HG03066 (cell line): ENCODE results near the gene ATP9B.
A peak's percentile ranks its signal among the peaks of the same experiment; 100 is the strongest.
"Not testable (repeated sequence)": the region's sequence is repeated elsewhere in the genome, so short reads cannot be mapped to it uniquely, and the experiment has no call there.

Experiments
- ATAC-seq: cut with Tn5 transposase; IDR thresholded peaks from one replicate; pipeline ENCODE4 v1.9.1; 2021; ENCODE audit warnings: low read depth; ENCODE audit not compliant: unreplicated experiment

Gene ATP9B

GRCh38 chr18:79223431-79223830, 154.2 kb downstream of the ATP9B start:
- no peak for ATAC-seq

GRCh38 chr18:79224381-79224780, 155.2 kb downstream of the ATP9B start:
- no peak for ATAC-seq

- ATAC-seq = no peak
These were observed 158.4 kb downstream of the ATP9B start for GRCh38 chr18:79227621-79228020.

- no peak for ATAC-seq
These were observed 160.2 kb downstream of the ATP9B start for GRCh38 chr18:79229431-79229830.

GRCh38 chr18:79234438-79234837, 165.2 kb downstream of the ATP9B start:
- no peak for ATAC-seq

GRCh38 chr18:79239631-79240030, 170.4 kb downstream of the ATP9B start:
- no peak for ATAC-seq

- ATAC-seq = no peak
These were observed 172.6 kb downstream of the ATP9B start for GRCh38 chr18:79241755-79242154.

- ATAC-seq = no peak
These were observed 173.1 kb downstream of the ATP9B start for GRCh38 chr18:79242246-79242645.

- ATAC-seq = no peak
These were observed 176.4 kb downstream of the ATP9B start for GRCh38 chr18:79245517-79246001.

- ATAC-seq = peak; percentile 70
These were observed 177.3 kb downstream of the ATP9B start for GRCh38 chr18:79246309-79247108.

GRCh38 chr18:79248495-79249060, 179.4 kb downstream of the ATP9B start:
- no peak for ATAC-seq

- no peak for ATAC-seq
These were observed 181.2 kb downstream of the ATP9B start for GRCh38 chr18:79250301-79250981.

GRCh38 chr18:79251021-79251420, 181.8 kb downstream of the ATP9B start:
- no peak for ATAC-seq

- ATAC-seq = no peak
These were observed 183.9 kb downstream of the ATP9B start for GRCh38 chr18:79252904-79253633.

- ATAC-seq = no peak
These were observed 188.3 kb downstream of the ATP9B start for GRCh38 chr18:79257480-79257879.

GRCh38 chr18:79258447-79258846, 189.3 kb downstream of the ATP9B start:
- no peak for ATAC-seq

GRCh38 chr18:79259218-79259617, 190.0 kb downstream of the ATP9B start:
- ATAC-seq = no peak

GRCh38 chr18:79260023-79260422, 190.8 kb downstream of the ATP9B start:
- no peak for ATAC-seq

- ATAC-seq = no peak
These were observed 191.3 kb downstream of the ATP9B start for GRCh38 chr18:79260510-79260909.

- not testable (repeated sequence) for ATAC-seq
These were observed 195.9 kb downstream of the ATP9B start for GRCh38 chr18:79265068-79265467.

GRCh38 chr18:79271812-79272211, 202.6 kb downstream of the ATP9B start:
- ATAC-seq = not testable (repeated sequence)
